Amniotic stem cell (primary cell): Measurements from ENCODE around the gene H6PD.

Experiments
- DNase-seq: peaks from one replicate; lab custom pipeline; 2025; lab: John Stamatoyannopoulos, UW

H6PD gene

GRCh38 chr1:9260059-9260766, 25.6 kb downstream of the H6PD start:
- DNase-seq = no peak

- DNase-seq = no peak
These were observed 26.9 kb downstream of the H6PD start for GRCh38 chr1:9261496-9261895.

GRCh38 chr1:9262096-9262986, 27.8 kb downstream of the H6PD start:
- DNase-seq = no peak

GRCh38 chr1:9263276-9263855, 28.8 kb downstream of the H6PD start:
- no peak for DNase-seq

GRCh38 chr1:9263984-9264872, 29.7 kb downstream of the H6PD start:
- DNase-seq = no peak

- DNase-seq = no peak
These were observed 30.5 kb downstream of the H6PD start for GRCh38 chr1:9265037-9265436.

GRCh38 chr1:9265968-9266367, 31.4 kb downstream of the H6PD start:
- no peak for DNase-seq

GRCh38 chr1:9267352-9267686, 32.7 kb downstream of the H6PD start:
- no peak for DNase-seq

- DNase-seq = no peak
These were observed 33.4 kb downstream of the H6PD start for GRCh38 chr1:9267827-9268581.

GRCh38 chr1:9269078-9269501, 34.5 kb downstream of the H6PD start:
- DNase-seq = no peak

GRCh38 chr1:9269721-9270120, 35.1 kb downstream of the H6PD start:
- no peak for DNase-seq

GRCh38 chr1:9270290-9270883, 35.8 kb downstream of the H6PD start:
- DNase-seq = no peak

GRCh38 chr1:9271283-9271682, 36.7 kb downstream of the H6PD start:
- DNase-seq = no peak

- no peak for DNase-seq
These were observed 37.5 kb downstream of the H6PD start for GRCh38 chr1:9271861-9272595.

- DNase-seq = no peak
These were observed 38.6 kb downstream of the H6PD start for GRCh38 chr1:9273177-9273576.

- DNase-seq = no peak
These were observed 40.6 kb downstream of the H6PD start for GRCh38 chr1:9275161-9275560.

- DNase-seq = peak; percentile 81
These were observed 41.0 kb downstream of the H6PD start for GRCh38 chr1:9275567-9276034.

- DNase-seq = no peak
These were observed 43.5 kb downstream of the H6PD start for GRCh38 chr1:9278116-9278515.

GRCh38 chr1:9278585-9279153, 44.1 kb downstream of the H6PD start:
- no peak for DNase-seq
